Measurements from ENCODE around the gene RNASE9. TPM values are rescaled to one million over a fixed set of nuclear protein-coding genes. Genes with fewer than 3 reads are reported as not detected.
"Not testable (repeated sequence)": the region's sequence is repeated elsewhere in the genome, so short reads cannot be mapped to it uniquely, and the experiment has no call there.

The RNASE9 gene
- total and polyA plus RNA-seq, 7 donors, result not detected

GRCh38 chr14:20602583-20602982, 41.7 kb upstream of the RNASE9 start:
- intact Hi-C loops (cut with DNase I), result no loop called here

GRCh38 chr14:20601522-20601921, 40.7 kb upstream of the RNASE9 start:
- TF ChIP-seq POLR2A (IDR thresholded peaks at IDR 0.05), result no peak
- TF ChIP-seq POLR2AphosphoS5 (IDR thresholded peaks at IDR 0.05), result no peak
- no peak for TF ChIP-seq CTCF (IDR thresholded peaks at IDR 0.05)
- TF ChIP-seq EP300 (IDR thresholded peaks at IDR 0.05), result no peak
- H3K4me3 ChIP-seq, result no peak overlapping the region
- H3K36me3 ChIP-seq, result no peaks in the 10 kb centered on the region
- 82 to 88% methylated on average over 12 of the region's 12 CpGs for WGBS, 2 donors
- no peaks in the 10 kb centered on the region for H3K9me3 ChIP-seq
- DNase-seq, result no peak
- H3K27me3 ChIP-seq, result no peaks in the 10 kb centered on the region
- no peak overlapping the region for H3K27ac ChIP-seq
- H3K4me1 ChIP-seq, result no peaks in the 10 kb centered on the region
- intact Hi-C loops (cut with DNase I), result no loop called here

More at GRCh38 chr14:20602583-20602982, 41.7 kb upstream of the RNASE9 start:
- no peak overlapping the region for H3K27ac ChIP-seq
- no peaks in the 10 kb centered on the region for H3K4me1 ChIP-seq
- H3K9me3 ChIP-seq, result no peaks in the 10 kb centered on the region
- WGBS, 2 donors, result 91% methylated on average over 9 of the region's 9 CpGs
- H3K4me3 ChIP-seq, result no peak overlapping the region
- no peaks in the 10 kb centered on the region for H3K36me3 ChIP-seq
- H3K27me3 ChIP-seq, result no peaks in the 10 kb centered on the region
- no peak for DNase-seq
- TF ChIP-seq POLR2A (IDR thresholded peaks at IDR 0.05), result no peak
- TF ChIP-seq CTCF (IDR thresholded peaks at IDR 0.05), result no peak
- no peak for TF ChIP-seq POLR2AphosphoS5 (IDR thresholded peaks at IDR 0.05)
- TF ChIP-seq EP300 (IDR thresholded peaks at IDR 0.05), result no peak

GRCh38 chr14:20597108-20597507, 36.3 kb upstream of the RNASE9 start:
- intact Hi-C loops (cut with DNase I), result no loop called here
- H3K36me3 ChIP-seq, result no peaks in the 10 kb centered on the region
- no peaks in the 10 kb centered on the region for H3K9me3 ChIP-seq
- no peak overlapping the region for H3K27ac ChIP-seq
- no peaks in the 10 kb centered on the region for H3K4me1 ChIP-seq
- DNase-seq, result no peak
- WGBS, 2 donors, result 86 to 92% methylated on average over 1 of the region's 1 CpG
- H3K4me3 ChIP-seq, result no peak overlapping the region
- H3K27me3 ChIP-seq, result no peaks in the 10 kb centered on the region
- TF ChIP-seq POLR2A (IDR thresholded peaks at IDR 0.05) (no peak), POLR2AphosphoS5 (IDR thresholded peaks at IDR 0.05) (no peak), CTCF (IDR thresholded peaks at IDR 0.05) (no peak), EP300 (IDR thresholded peaks at IDR 0.05) (no peak)

- intact Hi-C loops (cut with DNase I); H3K4me1 ChIP-seq; H3K4me3 ChIP-seq; H3K36me3 ChIP-seq; H3K27ac ChIP-seq; H3K9me3 ChIP-seq; DNase-seq; H3K27me3 ChIP-seq: not testable (repeated sequence)
- 96 to 98% methylated on average over 3 of the region's 3 CpGs for WGBS, 2 donors
Measured at GRCh38 chr14:20595726-20596125, 34.9 kb upstream of the RNASE9 start.

- no peak overlapping the region for H3K27ac ChIP-seq
- peaks cover 0 to 7% (median 0%) of the 10 kb centered on the region in 3 donors for H3K27me3 ChIP-seq
- TF ChIP-seq POLR2A (IDR thresholded peaks at IDR 0.05) (no peak), EP300 (IDR thresholded peaks at IDR 0.05) (no peak), POLR2AphosphoS5 (IDR thresholded peaks at IDR 0.05) (no peak), CTCF (IDR thresholded peaks at IDR 0.05) (no peak)
- no peaks in the 10 kb centered on the region for H3K36me3 ChIP-seq
- no peaks in the 10 kb centered on the region for H3K9me3 ChIP-seq
- intact Hi-C loops (cut with DNase I), result no loop called here
- DNase-seq, result no peak
- WGBS, 2 donors, result 56 to 74% methylated on average over 1 of the region's 1 CpG
- no peak overlapping the region for H3K4me3 ChIP-seq
- no peaks in the 10 kb centered on the region for H3K4me1 ChIP-seq
Measured at GRCh38 chr14:20592574-20592973, 31.7 kb upstream of the RNASE9 start.
